ENCODE data around the gene VTI1B.

- TF ChIP-seq CTCF (IDR thresholded peaks at IDR 0.05; ENCODE audit: insufficient read depth, low read length) (no peak), GABPA (IDR thresholded peaks at IDR 0.05; ENCODE audit: low read depth) (no peak), POLR2AphosphoS5 (IDR thresholded peaks at IDR 0.05; ENCODE audit: low read depth) (no peak)
Measured at GRCh38 chr14:67638642-67639041, 35.8 kb downstream of the VTI1B start.
